ENCODE results near the gene KCNK3. TPM values are rescaled to one million over a fixed set of nuclear protein-coding genes. Genes with fewer than 3 reads are reported as not detected.

KCNK3 gene
- total and polyA plus RNA-seq, 2 of the 13 experiments (the other 11 are each of a cell fraction or from before 2014, with no cell fraction given) = not detected

DNA sequence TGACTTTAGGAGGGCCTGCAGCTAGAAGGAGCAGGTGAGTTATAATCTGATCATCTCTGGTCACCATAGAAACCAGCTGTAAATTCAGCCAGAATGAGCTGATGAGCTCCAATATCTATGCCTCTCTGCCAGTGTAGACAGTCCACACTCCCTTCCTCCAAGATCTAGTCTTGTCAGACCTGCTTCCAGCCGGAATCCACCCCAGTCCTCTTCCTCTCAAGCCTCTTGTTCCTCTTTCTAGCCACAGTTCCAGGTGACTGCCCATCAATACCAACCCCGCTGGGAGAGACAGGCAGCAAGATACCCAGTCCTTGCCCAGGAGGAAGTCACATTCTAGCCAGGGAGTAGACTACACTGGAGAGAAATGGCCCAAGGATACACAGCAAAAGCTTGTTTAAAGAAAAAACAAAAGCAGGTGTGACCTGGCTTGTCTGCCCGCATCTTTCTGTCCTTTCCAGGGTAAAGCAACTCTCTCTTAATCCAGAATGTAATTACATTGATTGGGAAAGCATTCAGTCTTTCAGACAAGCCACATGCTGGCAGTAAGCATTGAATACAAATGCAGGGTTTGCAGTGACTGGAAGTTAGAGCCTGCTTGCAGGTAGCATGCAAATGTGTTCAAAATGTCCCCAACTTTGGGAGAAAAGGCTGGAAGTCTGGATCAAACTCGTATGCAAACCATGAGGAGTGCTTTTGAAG, 62.6 kb downstream of the KCNK3 start:
- H3K79me2 ChIP-seq (ENCODE audit: insufficient read depth, low read length) = no peaks in the 10 kb centered on the region
- TF ChIP-seq GPN1 (CRISPR knock-in tag; IDR thresholded peaks at IDR 0.05; ENCODE audit: borderline replicate concordance) (no peak), ATRX (CRISPR knock-in tag; IDR thresholded peaks at IDR 0.05; ENCODE audit: borderline replicate concordance) (no peak), NONO (IDR thresholded peaks at IDR 0.05) (no peak), NONO (CRISPR knock-in tag; conservative IDR thresholded peaks at IDR 0.05) (no peak), TBX3 (IDR thresholded peaks at IDR 0.05; ENCODE audit: borderline replicate concordance) (no peak), YEATS4 (CRISPR knock-in tag; IDR thresholded peaks at IDR 0.05; ENCODE audit: borderline replicate concordance) (no peak), PHF8 (CRISPR knock-in tag; IDR thresholded peaks at IDR 0.05) (no peak), ATF7 (IDR thresholded peaks at IDR 0.05) (no peak), ATF7 (CRISPR knock-in tag; IDR thresholded peaks at IDR 0.05) (no peak), RELA (CRISPR knock-in tag; IDR thresholded peaks at IDR 0.05) (no peak), FLYWCH1 (CRISPR knock-in tag; IDR thresholded peaks at IDR 0.05) (no peak), ZNF83 (CRISPR knock-in tag; IDR thresholded peaks at IDR 0.05; ENCODE audit: borderline replicate concordance) (no peak), SP140L (CRISPR knock-in tag; IDR thresholded peaks at IDR 0.05; ENCODE audit: borderline replicate concordance) (no peak), MTA3 (CRISPR knock-in tag; IDR thresholded peaks at IDR 0.05) (no peak), ZSCAN22 (CRISPR knock-in tag; IDR thresholded peaks at IDR 0.05) (no peak), ZNF17 (CRISPR knock-in tag; IDR thresholded peaks at IDR 0.05) (no peak)
- TF ChIP-seq, protein P1, sequence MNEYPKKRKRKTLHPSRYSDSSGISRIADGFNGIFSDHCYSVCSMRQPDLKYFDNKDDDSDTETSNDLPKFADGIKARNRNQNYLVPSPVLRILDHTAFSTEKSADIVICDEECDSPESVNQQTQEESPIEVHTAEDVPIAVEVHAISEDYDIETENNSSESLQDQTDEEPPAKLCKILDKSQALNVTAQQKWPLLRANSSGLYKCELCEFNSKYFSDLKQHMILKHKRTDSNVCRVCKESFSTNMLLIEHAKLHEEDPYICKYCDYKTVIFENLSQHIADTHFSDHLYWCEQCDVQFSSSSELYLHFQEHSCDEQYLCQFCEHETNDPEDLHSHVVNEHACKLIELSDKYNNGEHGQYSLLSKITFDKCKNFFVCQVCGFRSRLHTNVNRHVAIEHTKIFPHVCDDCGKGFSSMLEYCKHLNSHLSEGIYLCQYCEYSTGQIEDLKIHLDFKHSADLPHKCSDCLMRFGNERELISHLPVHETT (CRISPR knock-in tag; conservative IDR thresholded peaks at IDR 0.05) = no peak
- TF ChIP-seq, protein P2, sequence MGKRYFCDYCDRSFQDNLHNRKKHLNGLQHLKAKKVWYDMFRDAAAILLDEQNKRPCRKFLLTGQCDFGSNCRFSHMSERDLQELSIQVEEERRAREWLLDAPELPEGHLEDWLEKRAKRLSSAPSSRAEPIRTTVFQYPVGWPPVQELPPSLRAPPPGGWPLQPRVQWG (CRISPR knock-in tag; IDR thresholded peaks at IDR 0.05; ENCODE audit: borderline replicate concordance, low read depth) = no peak
- TF ChIP-seq, protein P3, sequence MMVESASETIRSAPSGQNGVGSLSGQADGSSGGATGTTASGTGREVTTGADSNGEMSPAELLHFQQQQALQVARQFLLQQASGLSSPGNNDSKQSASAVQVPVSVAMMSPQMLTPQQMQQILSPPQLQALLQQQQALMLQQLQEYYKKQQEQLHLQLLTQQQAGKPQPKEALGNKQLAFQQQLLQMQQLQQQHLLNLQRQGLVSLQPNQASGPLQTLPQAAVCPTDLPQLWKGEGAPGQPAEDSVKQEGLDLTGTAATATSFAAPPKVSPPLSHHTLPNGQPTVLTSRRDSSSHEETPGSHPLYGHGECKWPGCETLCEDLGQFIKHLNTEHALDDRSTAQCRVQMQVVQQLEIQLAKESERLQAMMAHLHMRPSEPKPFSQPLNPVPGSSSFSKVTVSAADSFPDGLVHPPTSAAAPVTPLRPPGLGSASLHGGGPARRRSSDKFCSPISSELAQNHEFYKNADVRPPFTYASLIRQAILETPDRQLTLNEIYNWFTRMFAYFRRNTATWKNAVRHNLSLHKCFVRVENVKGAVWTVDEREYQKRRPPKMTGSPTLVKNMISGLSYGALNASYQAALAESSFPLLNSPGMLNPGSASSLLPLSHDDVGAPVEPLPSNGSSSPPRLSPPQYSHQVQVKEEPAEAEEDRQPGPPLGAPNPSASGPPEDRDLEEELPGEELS (CRISPR knock-in tag; IDR thresholded peaks at IDR 0.05) = no peak
- H3K9ac ChIP-seq (ENCODE audit: insufficient read depth, low read depth, low read length) = no peak overlapping the region
- H3K4me3 ChIP-seq (replicated peaks in 1 of 3; ENCODE audit: insufficient read depth in 1 of 3, low read depth in 2 of 3, low read length in 3 of 3) = no peak overlapping the region
- intact Hi-C loops (cut with micrococcal nuclease; ENCODE audit: unreplicated experiment) = no loop called here
- CTCF ChIA-PET (ENCODE audit: low intra/inter-chr PET ratio, low total read pairs) = no interaction called here
- H3K27me3 ChIP-seq (ENCODE audit: control insufficient read depth in 1 of 2, insufficient read depth in 2 of 2, low read length in 2 of 2) = no peaks in the 10 kb centered on the region
- H3K27ac ChIP-seq (ENCODE audit: extremely low read length, insufficient read depth, low read length) = no peak overlapping the region
- WGBS (ENCODE audit: low lambda C conversion rate) = 70% methylated on average over 4 of the region's 4 CpGs
- no peaks in the 10 kb centered on the region for H4K20me1 ChIP-seq (ENCODE audit: insufficient read depth, low read length)
- in situ Hi-C loops (cut with HindIII; ENCODE audit: extremely low pct_ligation_motif_present, low pct_unique_long_range_greater_than_20kb) = no loop called here
- peaks cover 4% of the 10 kb centered on the region; the same call in 1 of the 2 replicates for H3K9me3 ChIP-seq (ENCODE audit: low read length)
- POLR2A ChIA-PET = no interaction called here
- peaks cover 45% of the 10 kb centered on the region for H3K4me1 ChIP-seq (ENCODE audit: insufficient read depth, low read length)
- DNase-seq (ENCODE audit: low spot score) (no peak), FAIRE-seq (no peak), ATAC-seq (no peak)
- no TSS peak for BruUV-seq (replicated peaks)
- no peak overlapping the region for H2AFZ ChIP-seq (ENCODE audit: low read length)
- H3K36me3 ChIP-seq (replicated peaks in 1 of 2; ENCODE audit: control insufficient read depth in 1 of 2, insufficient read depth in 2 of 2, low read length in 2 of 2) = no peaks in the 10 kb centered on the region
- no peak overlapping the region for H3K4me2 ChIP-seq (ENCODE audit: low read depth, low read length)

Data from HepG2 (cell line).